ENCODE measurements around the gene C2orf74.

C2orf74 gene

DNA sequence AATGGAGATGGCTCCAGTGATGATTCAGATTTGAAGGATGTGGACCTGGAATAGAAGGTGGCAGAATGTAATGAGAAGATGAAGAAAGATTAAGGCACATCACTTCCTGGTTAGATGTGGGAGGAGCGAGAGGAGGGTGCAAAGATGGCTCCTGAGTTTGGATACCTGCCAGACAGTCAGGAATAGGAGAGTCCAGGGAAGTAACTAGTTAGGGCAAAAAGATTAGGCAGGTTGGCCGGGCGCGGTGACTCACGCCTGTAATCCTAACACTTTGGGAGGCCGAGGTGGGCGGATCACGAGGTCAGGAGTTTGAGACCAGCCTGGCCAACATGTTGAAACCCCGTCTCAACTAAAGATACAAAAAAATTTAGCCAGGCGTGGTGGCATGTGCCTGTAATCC, 5.6 kb downstream of the C2orf74 start:
- TF ChIP-seq, protein P1, sequence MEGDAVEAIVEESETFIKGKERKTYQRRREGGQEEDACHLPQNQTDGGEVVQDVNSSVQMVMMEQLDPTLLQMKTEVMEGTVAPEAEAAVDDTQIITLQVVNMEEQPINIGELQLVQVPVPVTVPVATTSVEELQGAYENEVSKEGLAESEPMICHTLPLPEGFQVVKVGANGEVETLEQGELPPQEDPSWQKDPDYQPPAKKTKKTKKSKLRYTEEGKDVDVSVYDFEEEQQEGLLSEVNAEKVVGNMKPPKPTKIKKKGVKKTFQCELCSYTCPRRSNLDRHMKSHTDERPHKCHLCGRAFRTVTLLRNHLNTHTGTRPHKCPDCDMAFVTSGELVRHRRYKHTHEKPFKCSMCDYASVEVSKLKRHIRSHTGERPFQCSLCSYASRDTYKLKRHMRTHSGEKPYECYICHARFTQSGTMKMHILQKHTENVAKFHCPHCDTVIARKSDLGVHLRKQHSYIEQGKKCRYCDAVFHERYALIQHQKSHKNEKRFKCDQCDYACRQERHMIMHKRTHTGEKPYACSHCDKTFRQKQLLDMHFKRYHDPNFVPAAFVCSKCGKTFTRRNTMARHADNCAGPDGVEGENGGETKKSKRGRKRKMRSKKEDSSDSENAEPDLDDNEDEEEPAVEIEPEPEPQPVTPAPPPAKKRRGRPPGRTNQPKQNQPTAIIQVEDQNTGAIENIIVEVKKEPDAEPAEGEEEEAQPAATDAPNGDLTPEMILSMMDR (conservative IDR thresholded peaks at IDR 0.05; ENCODE audit: low read depth, low read length): no peak
- no peak overlapping the region for H3K4me3 ChIP-seq (ENCODE audit: low read depth, low read length)
- DNase-seq (ENCODE audit: low read depth): no peak

DNA sequence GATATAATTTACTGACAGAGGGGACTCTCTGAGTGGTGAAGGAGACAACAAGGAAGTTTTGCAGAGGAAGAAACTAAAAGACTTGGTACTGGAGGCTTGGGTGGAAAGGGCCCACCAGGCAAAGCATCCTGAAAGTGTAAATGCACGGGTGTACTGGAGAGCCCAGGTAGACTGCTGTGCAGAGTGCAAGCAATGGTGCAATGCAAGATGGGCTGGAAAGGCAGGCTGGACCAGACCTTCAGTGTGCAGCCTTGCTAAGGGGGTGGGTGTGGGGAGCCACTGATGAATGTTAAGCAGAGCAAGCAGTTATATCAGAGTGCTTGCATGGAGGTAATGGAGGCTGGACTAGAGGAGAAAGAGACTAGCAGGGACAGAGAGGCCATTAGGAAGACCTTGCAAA, 10.7 kb downstream of the C2orf74 start:
- TF ChIP-seq, protein P1 (conservative IDR thresholded peaks at IDR 0.05; ENCODE audit: low read depth, low read length): no peak
- no peak overlapping the region for H3K4me3 ChIP-seq (ENCODE audit: low read depth, low read length)
- DNase-seq (ENCODE audit: low read depth): no peak

- H3K4me3 ChIP-seq (ENCODE audit: low read depth, low read length): no peak overlapping the region
- DNase-seq (ENCODE audit: low read depth): no peak
- TF ChIP-seq, protein P1 (conservative IDR thresholded peaks at IDR 0.05; ENCODE audit: low read depth, low read length): no peak
These were observed 11.1 kb downstream of the C2orf74 start for GRCh38 chr2:61173116-61173515.

DNA sequence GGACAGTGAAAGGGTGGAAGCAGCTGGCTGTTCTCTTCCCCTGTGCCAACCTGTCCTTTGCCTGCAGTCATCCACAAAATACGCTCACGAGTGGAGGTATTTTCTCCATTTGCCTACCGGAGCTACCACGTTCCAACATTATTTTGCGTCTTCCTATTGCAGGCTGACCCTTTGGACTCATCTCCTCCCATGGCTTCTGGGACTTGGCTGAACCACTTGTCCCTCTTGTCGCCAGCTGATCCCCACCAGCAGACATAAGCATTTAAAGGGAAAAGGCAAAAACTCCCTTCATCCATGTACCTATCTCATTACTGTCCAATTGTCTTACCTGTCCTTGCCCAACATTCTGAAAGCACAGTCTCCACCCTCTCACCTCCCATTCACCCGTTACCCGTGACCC, 13.0 kb downstream of the C2orf74 start:
- TF ChIP-seq, protein P1 (conservative IDR thresholded peaks at IDR 0.05; ENCODE audit: low read depth, low read length): no peak
- no peak overlapping the region for H3K4me3 ChIP-seq (ENCODE audit: low read depth, low read length)
- no peak for DNase-seq (ENCODE audit: low read depth)

DNA sequence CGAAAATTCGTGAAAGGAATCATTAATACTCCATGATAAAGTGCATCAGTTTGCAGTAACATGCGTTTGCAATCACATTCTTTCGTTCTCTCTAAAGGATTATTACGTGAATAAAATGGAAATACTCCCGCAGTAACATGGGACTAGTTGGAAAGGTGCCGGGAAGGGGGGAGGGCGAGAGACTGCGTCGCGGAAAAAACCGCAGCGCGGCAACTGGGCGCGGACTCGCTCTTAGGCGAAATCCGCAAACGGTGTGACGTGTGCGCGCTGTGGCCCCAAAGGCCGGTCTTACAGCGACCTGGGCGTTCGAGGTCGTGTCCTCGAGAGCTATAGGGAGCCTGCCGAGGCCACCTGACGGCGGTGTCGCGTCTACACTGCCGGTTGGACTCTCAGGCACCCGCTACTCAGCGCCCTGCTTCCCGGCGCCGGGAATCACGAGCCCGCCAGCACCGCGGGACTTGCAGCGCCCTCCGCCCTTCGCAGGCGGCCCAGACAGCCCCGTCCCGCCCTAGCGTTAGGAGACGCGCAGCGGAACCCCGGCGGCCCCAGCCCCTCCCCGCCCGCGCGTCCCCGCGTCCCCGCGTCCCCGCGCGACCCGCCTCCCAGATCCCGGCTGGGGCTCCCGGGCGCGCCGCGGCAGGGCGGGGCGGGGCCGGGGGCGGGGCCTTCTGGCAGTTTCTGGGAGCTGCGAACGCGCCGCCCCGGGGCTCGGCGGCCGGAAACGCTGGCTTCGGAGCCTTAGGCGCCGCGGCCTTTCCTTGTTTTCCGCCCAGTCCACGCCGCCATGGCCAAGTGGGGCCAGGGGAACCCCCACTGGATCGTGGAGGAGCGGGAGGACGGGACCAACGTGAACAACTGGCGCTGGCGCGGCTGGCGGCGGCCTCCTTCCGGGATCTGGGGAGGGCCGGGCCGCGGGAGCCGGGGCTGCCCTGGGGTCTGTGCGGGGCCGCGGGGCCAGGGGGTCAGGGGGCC, 15.1 kb downstream of the C2orf74 start:
- TF ChIP-seq, protein P1 (conservative IDR thresholded peaks at IDR 0.05; ENCODE audit: low read depth, low read length): no peak

GRCh38 chr2:61177727-61178549, 15.9 kb downstream of the C2orf74 start:
- peak overlapping the region; percentile 69 for H3K4me3 ChIP-seq (ENCODE audit: low read depth, low read length)
- peak; percentile 32 for DNase-seq (ENCODE audit: low read depth)

More for the DNA sequence above, 15.1 kb downstream of the C2orf74 start:
- peak; percentile 93 for DNase-seq (ENCODE audit: low read depth)
- peak overlapping the region; percentile 69 for H3K4me3 ChIP-seq (ENCODE audit: low read depth, low read length)

More at GRCh38 chr2:61177727-61178549, 15.9 kb downstream of the C2orf74 start:
- TF ChIP-seq, protein P1 (conservative IDR thresholded peaks at IDR 0.05; ENCODE audit: low read depth, low read length): no peak
